Naive thymus-derived CD4-positive, alpha-beta T cell (primary cell): ENCODE measurements around the gene DPM3. TPM values are rescaled to one million over a fixed set of nuclear protein-coding genes. Genes with fewer than 3 reads are reported as not detected.
"Not testable (repeated sequence)": the region's sequence is repeated elsewhere in the genome, so short reads cannot be mapped to it uniquely, and the experiment has no call there.

ENCODE experiments used
- ATAC-seq: fragments of 150-1000 bp; cut with Tn5 transposase; 2 replicates; pipeline ENCODE4 v1.10.0; 2021; ENCODE audit warnings: mild to moderate bottlenecking, moderate library complexity
- CTCF ChIA-PET: fragments of 350-600 bp; sonication (Branson Sonifier 250); formaldehyde crosslinking; loops from one replicate; lab custom pipeline; 2021; ENCODE audit warnings: antibody characterized with exemption; lab: Charles Lee
- POLR2A ChIA-PET: fragments of 350-600 bp; sonication (Branson Sonifier 250); formaldehyde crosslinking; loops from one replicate; lab custom pipeline; 2021; ENCODE audit warnings: antibody characterized with exemption, inconsistent platforms; lab: Charles Lee
- DNase-seq, 9 donors: peaks; one replicate each; pipeline versions ENCODE4 v3.0.0 to v3.0.0-alpha.2; 2020 to 2022; ENCODE audit warnings: mixed read lengths in 1 of 9
- H3K27ac ChIP-seq: one replicate; pipeline ENCODE4 v1.7.0; 2013; ENCODE audit warnings: mild to moderate bottlenecking, low read depth, low read length, moderate library complexity
- H3K27me3 ChIP-seq, 2 donors: one replicate each; pipeline ENCODE4 v1.7.0; 2013; ENCODE audit warnings: low read length in 2 of 2, mild to moderate bottlenecking in 2 of 2, moderate library complexity in 2 of 2; ENCODE audit not compliant: control insufficient read depth in 2 of 2, insufficient read depth in 2 of 2
- H3K36me3 ChIP-seq, 3 experiments: 1 replicate in 2 of 3; 2 replicates in 1 of 3; pipeline ENCODE4 v1.7.0; 2013; ENCODE audit warnings: low read length in 3 of 3, mild to moderate bottlenecking in 3 of 3, moderate library complexity in 1 of 3; ENCODE audit not compliant: insufficient read depth in 3 of 3, control insufficient read depth in 2 of 3
- H3K4me1 ChIP-seq, 2 donors: one replicate each; pipeline ENCODE4 v1.7.0; 2013; ENCODE audit warnings: low read length in 2 of 2, mild to moderate bottlenecking in 2 of 2, moderate library complexity in 1 of 2; ENCODE audit not compliant: control insufficient read depth in 2 of 2, insufficient read depth in 2 of 2
- H3K4me3 ChIP-seq: 2 replicates; pipeline ENCODE4 v1.7.0; 2013; ENCODE audit warnings: mild to moderate bottlenecking, low read length
- H3K9me3 ChIP-seq, 3 experiments: 1 replicate in 2 of 3; 2 replicates in 1 of 3; pipeline ENCODE4 v1.7.0; 2013; ENCODE audit warnings: low read length in 3 of 3; ENCODE audit not compliant: control insufficient read depth in 2 of 3
- H3K27ac Mint-ChIP-seq, 9 donors: one replicate each; pipeline ENCODE4 v1.8.0; 2020 to 2022; ENCODE audit warnings: mixed read lengths in 9 of 9, mild to moderate bottlenecking in 8 of 9, moderate library complexity in 5 of 9, inconsistent platforms in 2 of 9
- H3K27me3 Mint-ChIP-seq, 5 donors: one replicate each; pipeline ENCODE4 v1.8.0; 2021 to 2022; ENCODE audit warnings: mixed read lengths in 5 of 5, mild to moderate bottlenecking in 1 of 5
- H3K36me3 Mint-ChIP-seq, 5 donors: one replicate each; pipeline ENCODE4 v1.8.0; 2020 to 2022; ENCODE audit warnings: mixed read lengths in 5 of 5, mild to moderate bottlenecking in 3 of 5, inconsistent platforms in 1 of 5
- H3K4me1 Mint-ChIP-seq, 7 donors: one replicate each; pipeline ENCODE4 v1.8.0; 2020 to 2022; ENCODE audit warnings: mixed read lengths in 7 of 7, mild to moderate bottlenecking in 3 of 7, inconsistent platforms in 1 of 7
- H3K4me3 Mint-ChIP-seq, 10 donors: one replicate each; pipeline ENCODE4 v1.8.0; 2020 to 2022; ENCODE audit warnings: mild to moderate bottlenecking in 10 of 10, mixed read lengths in 10 of 10, moderate library complexity in 6 of 10, inconsistent platforms in 2 of 10
- H3K9me3 Mint-ChIP-seq, 11 donors: one replicate each; pipeline ENCODE4 v1.8.0; 2020 to 2022; ENCODE audit warnings: mixed read lengths in 11 of 11, mild to moderate bottlenecking in 4 of 11, inconsistent platforms in 1 of 11, moderate library complexity in 1 of 11
- intact Hi-C, 2 donors: fragments of 100-400 bp; cut with micrococcal nuclease; formaldehyde crosslinking; loops; one replicate each; pipeline ENCODE4 v1.15.1; 2023
- polyA plus RNA-seq, 2 donors: library from polyadenylated mRNA; unstranded; fragments of 300-500 nt; fragmentation: Illumina TruSeq; gene quantifications; one replicate each; pipeline ENCODE4 v1.2.3, GENCODE V29; 2021
- total RNA-seq, 6 experiments: library from RNA in 5 of 6; stranded (reverse) in 5 of 6; gene quantifications; 1 replicate in 5 of 6; 2 replicates in 1 of 6; pipeline ENCODE4 v1.2.3 and lab custom pipeline; 2021 to 2026

DPM3 gene
- total and polyA plus RNA-seq, 7 experiments from 2014 or later: 29.1 to 128 (median 46.6) TPM

GRCh38 chr1:155123801-155124200 is 16.5 kb downstream of the DPM3 start:
- Mint-ChIP-seq H3K4me3 (no peak overlapping the region), H3K27ac (no peak overlapping the region), H3K27me3 (peaks cover 0 to 72% (median 7%) of the 10 kb centered on the region in 5 donors), H3K4me1 (peaks cover 15 to 20% (median 17%) of the 10 kb centered on the region in 7 donors), H3K9me3 (no peaks in the 10 kb centered on the region), H3K36me3 (peaks cover 0 to 2% (median 0%) of the 10 kb centered on the region in 5 donors)
- ATAC-seq (no peak), DNase-seq (no peak)
- Histone ChIP-seq H3K27ac (no peak overlapping the region), H3K4me1 (peaks cover 10 to 19% of the 10 kb centered on the region in 2 donors), H3K27me3 (no peaks in the 10 kb centered on the region), H3K36me3 (no peaks in the 10 kb centered on the region), H3K4me3 (no peak overlapping the region), H3K9me3 (no peaks in the 10 kb centered on the region)
- ChIA-PET POLR2A (no interaction called here), CTCF (no interaction called here)
- intact Hi-C loops: no loop called here

GRCh38 chr1:155122308-155122707 is 18.0 kb downstream of the DPM3 start:
- no peak for ATAC-seq
- intact Hi-C loops: no loop called here
- ChIA-PET CTCF (no interaction called here), POLR2A (no interaction called here)
- Mint-ChIP-seq H3K4me3 (no peak overlapping the region), H3K9me3 (no peaks in the 10 kb centered on the region), H3K27me3 (peaks cover 0 to 63% (median 6%) of the 10 kb centered on the region in 5 donors), H3K27ac (no peak overlapping the region), H3K4me1 (peaks cover 6 to 8% (median 7%) of the 10 kb centered on the region in 7 donors), H3K36me3 (peaks cover 0 to 2% (median 0%) of the 10 kb centered on the region in 5 donors)
- Histone ChIP-seq H3K27me3 (no peaks in the 10 kb centered on the region), H3K9me3 (no peaks in the 10 kb centered on the region), H3K4me3 (no peak overlapping the region), H3K27ac (no peak overlapping the region), H3K36me3 (no peaks in the 10 kb centered on the region), H3K4me1 (peaks cover 0 to 7% of the 10 kb centered on the region in 2 donors)
- DNase-seq: no peak

DNA sequence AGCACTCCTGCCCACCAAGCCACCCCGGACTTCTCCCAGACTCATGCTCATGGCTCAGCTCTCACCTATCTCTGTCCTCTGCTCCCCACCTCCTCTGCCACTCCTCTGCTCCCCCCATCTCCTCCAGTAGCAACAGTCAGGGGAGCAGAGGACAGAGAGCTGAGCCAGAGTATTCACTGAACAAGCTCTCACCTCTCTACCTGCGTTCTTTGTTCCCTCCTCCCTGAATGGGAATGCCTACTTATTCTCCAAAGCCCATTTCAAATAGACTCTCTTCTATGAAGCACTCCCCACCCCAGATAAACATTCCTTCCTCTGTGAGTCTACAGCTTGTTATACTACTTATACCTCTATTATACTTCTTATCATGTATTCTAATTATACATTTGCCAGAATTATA is 19.1 kb downstream of the DPM3 start:
- POLR2A ChIA-PET: no interaction called here
- intact Hi-C loops: no loop called here

DNA sequence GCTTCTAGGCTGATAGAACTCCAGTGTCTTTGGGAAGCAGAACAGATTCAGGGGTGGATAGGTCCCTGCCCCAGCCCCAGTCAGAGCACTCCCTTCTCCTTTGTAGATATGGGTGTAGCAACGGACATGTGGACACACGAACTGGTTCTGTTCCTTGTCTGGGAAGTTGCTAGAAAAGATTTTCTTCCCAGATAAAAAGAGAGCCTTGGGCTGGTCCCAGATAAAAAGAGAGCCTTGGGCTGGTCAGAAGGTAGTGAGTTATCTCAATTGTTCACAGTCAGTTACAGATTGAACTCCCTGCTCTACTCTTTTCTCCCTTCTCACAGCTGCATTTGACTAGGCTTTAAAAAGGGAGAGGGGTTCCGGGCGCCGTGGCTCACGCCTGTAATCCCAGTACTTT is 20.1 kb downstream of the DPM3 start:
- H3K36me3 Mint-ChIP-seq: no peaks in the 10 kb centered on the region
- H3K4me1 Mint-ChIP-seq: no peaks in the 10 kb centered on the region
- H3K9me3 Mint-ChIP-seq: no peaks in the 10 kb centered on the region
- intact Hi-C loops: no loop called here
- Histone ChIP-seq H3K27ac (no peak overlapping the region), H3K4me1 (no peaks in the 10 kb centered on the region), H3K4me3 (no peak overlapping the region), H3K36me3 (no peaks in the 10 kb centered on the region), H3K27me3 (no peaks in the 10 kb centered on the region), H3K9me3 (no peaks in the 10 kb centered on the region)
- no peak overlapping the region for H3K27ac Mint-ChIP-seq
- DNase-seq (no peak), ATAC-seq (no peak)
- H3K27me3 Mint-ChIP-seq: peaks cover 0 to 51% (median 0%) of the 10 kb centered on the region in 5 donors
- CTCF ChIA-PET: interaction anchor here (0.9 kb wide), 1 partner anchor 25 kb away, joined by 3 read pairs; no protein-coding TSS in a partner anchor
- POLR2A ChIA-PET: no interaction called here
- no peak overlapping the region for H3K4me3 Mint-ChIP-seq

More for the DNA sequence above, 19.1 kb downstream of the DPM3 start:
- Histone ChIP-seq H3K4me1 (no peaks in the 10 kb centered on the region), H3K9me3 (no peaks in the 10 kb centered on the region), H3K36me3 (no peaks in the 10 kb centered on the region), H3K27me3 (no peaks in the 10 kb centered on the region), H3K4me3 (no peak overlapping the region), H3K27ac (no peak overlapping the region)
- peaks cover 0 to 52% (median 0%) of the 10 kb centered on the region in 5 donors for H3K27me3 Mint-ChIP-seq
- H3K27ac Mint-ChIP-seq: peak overlapping the region in 1 of 9 donors; percentile 83
- no peaks in the 10 kb centered on the region for H3K4me1 Mint-ChIP-seq
- no peaks in the 10 kb centered on the region for H3K36me3 Mint-ChIP-seq
- no peak for ATAC-seq
- H3K4me3 Mint-ChIP-seq: no peak overlapping the region
- no peaks in the 10 kb centered on the region for H3K9me3 Mint-ChIP-seq
- DNase-seq: no peak
- CTCF ChIA-PET: interaction anchor here (0.5 to 0.9 kb wide), 3 partner anchors 11 to 517 kb away, joined by 3 to 5 read pairs (median 4); no protein-coding TSS in a partner anchor

DNA sequence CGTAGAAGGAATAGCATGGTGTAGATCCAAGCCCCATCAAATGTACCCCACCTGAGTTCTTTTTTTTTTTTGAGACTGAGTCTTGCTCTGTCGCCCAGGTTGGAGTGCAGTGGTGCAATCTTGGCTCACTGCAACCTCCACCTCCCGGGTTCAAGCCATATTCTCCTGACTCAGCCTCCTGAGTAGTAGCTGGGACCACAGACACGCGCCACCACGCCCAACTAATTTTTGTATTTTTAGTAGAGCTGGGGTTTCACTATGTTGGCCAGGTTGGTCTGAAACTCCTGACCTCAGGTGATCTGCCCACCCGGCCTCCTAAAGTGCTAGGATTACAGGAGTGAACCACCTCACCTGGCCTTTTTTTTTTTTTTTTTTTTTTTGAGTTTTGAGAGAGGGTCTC is 22.2 kb downstream of the DPM3 start:
- H3K27me3 Mint-ChIP-seq: peaks cover 0 to 34% (median 0%) of the 10 kb centered on the region in 5 donors
- ATAC-seq, H3K36me3 ChIP-seq, H3K36me3 Mint-ChIP-seq, H3K9me3 ChIP-seq, H3K27ac ChIP-seq, H3K4me3 Mint-ChIP-seq, H3K4me3 ChIP-seq, H3K4me1 ChIP-seq, H3K4me1 Mint-ChIP-seq, H3K9me3 Mint-ChIP-seq, H3K27ac Mint-ChIP-seq, H3K27me3 ChIP-seq, POLR2A ChIA-PET, intact Hi-C loops, DNase-seq: not testable (repeated sequence)
- CTCF ChIA-PET: interaction anchor here (0.7 kb wide), 1 partner anchor 61 kb away, joined by 3 read pairs; no protein-coding TSS in a partner anchor

- no peak for ATAC-seq
- CTCF ChIA-PET: interaction anchor here (0.7 kb wide), 2 partner anchors 26 to 61 kb away, joined by 3 to 4 read pairs; no protein-coding TSS in a partner anchor
- no peak overlapping the region for H3K27ac ChIP-seq
- H3K36me3 Mint-ChIP-seq: no peaks in the 10 kb centered on the region
- no peak for DNase-seq
- no peak overlapping the region for H3K4me3 Mint-ChIP-seq
- H3K4me1 Mint-ChIP-seq: no peaks in the 10 kb centered on the region
- no peaks in the 10 kb centered on the region for H3K27me3 ChIP-seq
- intact Hi-C loops: no loop called here
- H3K9me3 Mint-ChIP-seq: no peaks in the 10 kb centered on the region
- POLR2A ChIA-PET: no interaction called here
- H3K27ac Mint-ChIP-seq: peak overlapping the region in 1 of 9 donors; percentile 55
- no peaks in the 10 kb centered on the region for H3K36me3 ChIP-seq
- H3K4me3 ChIP-seq: no peak overlapping the region
- H3K27me3 Mint-ChIP-seq: peaks cover 0 to 29% (median 0%) of the 10 kb centered on the region in 5 donors
- H3K4me1 ChIP-seq: no peaks in the 10 kb centered on the region
- H3K9me3 ChIP-seq: no peaks in the 10 kb centered on the region
Measured at GRCh38 chr1:155117610-155118009, 22.7 kb downstream of the DPM3 start.

- CTCF ChIA-PET: interaction anchor here (1.2 kb wide), 1 partner anchor 25 kb away, joined by 3 read pairs; no protein-coding TSS in a partner anchor
- no peaks in the 10 kb centered on the region for H3K9me3 Mint-ChIP-seq
- no peak for ATAC-seq
Measured at GRCh38 chr1:155116113-155116764, 24.1 kb downstream of the DPM3 start.

More at GRCh38 chr1:155116113-155116764, 24.1 kb downstream of the DPM3 start:
- no peaks in the 10 kb centered on the region for H3K4me1 Mint-ChIP-seq
- Histone ChIP-seq H3K36me3 (no peaks in the 10 kb centered on the region), H3K4me3 (no peak overlapping the region), H3K4me1 (no peaks in the 10 kb centered on the region), H3K9me3 (no peaks in the 10 kb centered on the region), H3K27ac (no peak overlapping the region), H3K27me3 (no peaks in the 10 kb centered on the region)
- no peak overlapping the region for H3K4me3 Mint-ChIP-seq
- POLR2A ChIA-PET: no interaction called here
- H3K27me3 Mint-ChIP-seq: peaks cover 0 to 25% (median 0%) of the 10 kb centered on the region in 5 donors
- H3K36me3 Mint-ChIP-seq: no peaks in the 10 kb centered on the region
- DNase-seq: no peak
- intact Hi-C loops: no loop called here
- no peak overlapping the region for H3K27ac Mint-ChIP-seq
